GM12874 (cell line): ENCODE data around the gene SECTM1.

ENCODE experiments used
- TF ChIP-seq, protein P1 (sequence below): IDR thresholded peaks from 2 replicates; pipeline ENCODE4 v1.5.1; 2011; ENCODE audit warnings: low read depth, mild to moderate bottlenecking, control low read depth, low read length, moderate library complexity; ENCODE audit not compliant: insufficient read depth

The SECTM1 gene

GRCh38 chr17:82292251-82293154, 41.1 kb downstream of the SECTM1 start:
- TF ChIP-seq, protein P1, sequence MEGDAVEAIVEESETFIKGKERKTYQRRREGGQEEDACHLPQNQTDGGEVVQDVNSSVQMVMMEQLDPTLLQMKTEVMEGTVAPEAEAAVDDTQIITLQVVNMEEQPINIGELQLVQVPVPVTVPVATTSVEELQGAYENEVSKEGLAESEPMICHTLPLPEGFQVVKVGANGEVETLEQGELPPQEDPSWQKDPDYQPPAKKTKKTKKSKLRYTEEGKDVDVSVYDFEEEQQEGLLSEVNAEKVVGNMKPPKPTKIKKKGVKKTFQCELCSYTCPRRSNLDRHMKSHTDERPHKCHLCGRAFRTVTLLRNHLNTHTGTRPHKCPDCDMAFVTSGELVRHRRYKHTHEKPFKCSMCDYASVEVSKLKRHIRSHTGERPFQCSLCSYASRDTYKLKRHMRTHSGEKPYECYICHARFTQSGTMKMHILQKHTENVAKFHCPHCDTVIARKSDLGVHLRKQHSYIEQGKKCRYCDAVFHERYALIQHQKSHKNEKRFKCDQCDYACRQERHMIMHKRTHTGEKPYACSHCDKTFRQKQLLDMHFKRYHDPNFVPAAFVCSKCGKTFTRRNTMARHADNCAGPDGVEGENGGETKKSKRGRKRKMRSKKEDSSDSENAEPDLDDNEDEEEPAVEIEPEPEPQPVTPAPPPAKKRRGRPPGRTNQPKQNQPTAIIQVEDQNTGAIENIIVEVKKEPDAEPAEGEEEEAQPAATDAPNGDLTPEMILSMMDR = no peak

GRCh38 chr17:82291582-82292250, 41.9 kb downstream of the SECTM1 start:
- TF ChIP-seq, protein P1 = no peak

DNA sequence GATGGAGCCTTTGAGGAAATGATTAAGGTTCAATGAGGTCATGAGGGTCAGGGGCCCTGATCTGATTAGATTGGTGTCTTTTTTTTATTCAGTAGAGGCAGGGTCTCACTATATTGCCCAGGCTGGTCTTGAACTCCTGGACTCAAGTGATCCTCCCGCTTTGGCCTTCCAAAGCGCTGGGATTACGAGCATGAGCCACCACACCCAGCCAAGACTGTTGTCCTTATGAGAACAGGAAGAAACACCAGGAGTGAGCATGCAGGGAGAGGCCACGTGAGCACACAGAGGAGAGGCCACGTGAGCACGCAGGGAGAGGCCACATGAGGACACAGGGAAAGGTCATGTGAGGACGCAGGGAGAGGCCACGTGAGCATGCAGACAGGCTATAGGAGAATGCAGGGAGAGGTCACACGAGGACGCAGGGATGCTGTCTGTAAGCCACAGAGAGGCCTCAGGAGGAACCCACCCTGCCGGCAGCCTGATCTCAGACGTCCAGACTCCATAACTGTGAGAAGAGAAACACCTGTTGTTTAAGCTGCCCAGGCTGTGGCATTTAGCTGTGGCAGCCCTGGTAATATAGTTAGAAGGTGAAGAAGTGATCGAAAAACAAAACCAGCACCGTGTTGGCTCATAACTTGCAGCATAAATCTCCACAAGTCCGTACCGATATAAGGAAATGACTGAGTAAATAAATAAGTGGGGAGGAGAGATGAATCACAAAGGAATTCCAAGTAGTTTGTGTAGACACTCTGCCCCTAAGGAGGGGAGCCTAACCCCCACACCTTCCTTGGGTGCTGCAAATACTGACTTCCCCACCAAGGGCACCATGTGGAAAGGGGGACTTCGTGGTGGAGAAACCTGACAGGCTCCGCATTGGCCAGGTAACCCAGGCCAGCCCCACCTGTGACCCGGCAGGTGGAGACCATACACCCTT, 45.4 kb downstream of the SECTM1 start:
- TF ChIP-seq, protein P1 = no peak

- TF ChIP-seq, protein P1 = no peak
Measured at GRCh38 chr17:82287013-82287867, 46.3 kb downstream of the SECTM1 start.

DNA sequence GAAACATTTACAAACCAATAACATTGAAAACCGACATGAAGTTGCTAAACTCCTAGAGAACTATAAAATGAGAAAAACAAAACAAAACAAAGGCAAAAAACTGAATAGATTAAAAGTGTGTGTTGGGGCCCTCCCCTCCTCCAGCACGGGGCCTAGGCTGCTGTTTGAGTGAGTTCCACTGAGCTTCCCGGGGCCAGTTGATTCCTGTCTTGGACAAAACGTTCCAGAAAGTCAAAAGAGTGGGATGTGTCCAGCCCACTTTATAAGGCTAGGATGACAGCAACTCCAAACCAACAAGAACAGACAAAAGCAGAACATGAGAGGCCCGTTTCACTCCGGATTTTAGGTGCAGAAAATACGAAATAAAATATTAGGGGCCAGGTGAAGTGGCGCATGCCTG, 48.4 kb downstream of the SECTM1 start:
- TF ChIP-seq, protein P1 = no peak

DNA sequence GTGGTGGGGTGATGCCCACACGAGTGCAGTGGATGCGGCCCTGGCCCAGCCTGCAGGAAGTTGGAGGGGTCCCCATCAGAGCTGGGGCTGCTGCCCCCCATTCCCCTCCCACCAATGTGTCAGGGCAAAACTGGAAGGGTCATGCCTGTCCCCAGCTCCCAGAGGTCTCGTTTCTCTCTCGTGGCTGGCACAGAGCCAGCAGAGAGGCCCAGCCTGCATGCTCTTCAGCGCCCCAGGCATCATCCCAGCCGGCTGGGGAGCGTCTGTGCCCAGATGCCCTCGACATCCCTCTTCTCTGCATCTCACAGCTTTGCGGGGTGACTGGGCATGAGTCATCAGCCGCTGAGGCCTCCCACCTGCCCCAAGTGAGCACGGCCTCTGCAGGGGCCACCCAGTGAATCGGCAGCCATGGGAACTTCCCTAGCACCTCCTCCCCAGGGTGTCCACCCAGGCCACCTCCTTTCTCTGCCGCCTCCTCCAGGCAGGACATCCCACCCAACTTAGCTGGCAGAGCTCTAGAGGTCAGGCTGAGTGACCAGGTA, 50.3 kb downstream of the SECTM1 start:
- TF ChIP-seq, protein P1 = no peak
